Fibroblast of skin of scalp (primary cell): ENCODE measurements around the gene ATP6V1D.
"Not testable (repeated sequence)": the region's sequence is repeated elsewhere in the genome, so short reads cannot be mapped to it uniquely, and the experiment has no call there.

Experiments
- DNase-seq: peaks from one replicate; pipeline ENCODE4 v3.0.0-alpha.2; 2013

ATP6V1D gene

GRCh38 chr14:67370830-67371229 is 11.2 kb upstream of the ATP6V1D start:
- no peak for DNase-seq

GRCh38 chr14:67365476-67365875 is 5.9 kb upstream of the ATP6V1D start:
- no peak for DNase-seq

GRCh38 chr14:67360470-67361206 is 1.0 kb upstream of the ATP6V1D start:
- DNase-seq, result no peak

GRCh38 chr14:67358924-67359774 is 455 bp downstream of the ATP6V1D start:
- DNase-seq, result peak; percentile 42

- DNase-seq, result no peak
Observed at GRCh38 chr14:67357969-67358354, 1.6 kb downstream of the ATP6V1D start.

- no peak for DNase-seq
Observed at GRCh38 chr14:67357186-67357968, 2.2 kb downstream of the ATP6V1D start.

- no peak for DNase-seq
Observed at GRCh38 chr14:67352055-67352454, 7.5 kb downstream of the ATP6V1D start.

GRCh38 chr14:67345583-67345982 is 14.0 kb downstream of the ATP6V1D start:
- no peak for DNase-seq

- DNase-seq, result no peak
Observed at GRCh38 chr14:67343601-67344230, 15.9 kb downstream of the ATP6V1D start.

- not testable (repeated sequence) for DNase-seq
Observed at GRCh38 chr14:67341231-67341630, 18.4 kb downstream of the ATP6V1D start.

- DNase-seq, result peak; percentile 7
Observed at GRCh38 chr14:67335781-67336180, 23.8 kb downstream of the ATP6V1D start.

- no peak for DNase-seq
Observed at GRCh38 chr14:67332468-67332867, 27.1 kb downstream of the ATP6V1D start.

- DNase-seq, result peak; percentile 60
Observed at GRCh38 chr14:67331368-67332125, 28.1 kb downstream of the ATP6V1D start.

GRCh38 chr14:67329666-67330065 is 29.9 kb downstream of the ATP6V1D start:
- not testable (repeated sequence) for DNase-seq

- DNase-seq, result peak; percentile 7
Observed at GRCh38 chr14:67319142-67319541, 40.5 kb downstream of the ATP6V1D start.

- DNase-seq, result no peak
Observed at GRCh38 chr14:67317822-67318221, 41.8 kb downstream of the ATP6V1D start.

GRCh38 chr14:67313153-67313552 is 46.5 kb downstream of the ATP6V1D start:
- no peak for DNase-seq

GRCh38 chr14:67311868-67312267 is 47.7 kb downstream of the ATP6V1D start:
- no peak for DNase-seq
